Placental epithelial cell (primary cell): ENCODE data around the gene DNAJC25. TPM values are rescaled to one million over a fixed set of nuclear protein-coding genes. Genes with fewer than 3 reads are reported as not detected.

Experiments used
- total RNA-seq: library from RNA; depleted of rRNA; stranded (reverse); fragments of >200 nt; gene quantifications from 2 replicates; pipeline ENCODE4 v1.2.3, GENCODE V29; 2012

The DNAJC25 gene
- 6.3 and 9.8 TPM in 2 replicates for total RNA-seq

DNA sequence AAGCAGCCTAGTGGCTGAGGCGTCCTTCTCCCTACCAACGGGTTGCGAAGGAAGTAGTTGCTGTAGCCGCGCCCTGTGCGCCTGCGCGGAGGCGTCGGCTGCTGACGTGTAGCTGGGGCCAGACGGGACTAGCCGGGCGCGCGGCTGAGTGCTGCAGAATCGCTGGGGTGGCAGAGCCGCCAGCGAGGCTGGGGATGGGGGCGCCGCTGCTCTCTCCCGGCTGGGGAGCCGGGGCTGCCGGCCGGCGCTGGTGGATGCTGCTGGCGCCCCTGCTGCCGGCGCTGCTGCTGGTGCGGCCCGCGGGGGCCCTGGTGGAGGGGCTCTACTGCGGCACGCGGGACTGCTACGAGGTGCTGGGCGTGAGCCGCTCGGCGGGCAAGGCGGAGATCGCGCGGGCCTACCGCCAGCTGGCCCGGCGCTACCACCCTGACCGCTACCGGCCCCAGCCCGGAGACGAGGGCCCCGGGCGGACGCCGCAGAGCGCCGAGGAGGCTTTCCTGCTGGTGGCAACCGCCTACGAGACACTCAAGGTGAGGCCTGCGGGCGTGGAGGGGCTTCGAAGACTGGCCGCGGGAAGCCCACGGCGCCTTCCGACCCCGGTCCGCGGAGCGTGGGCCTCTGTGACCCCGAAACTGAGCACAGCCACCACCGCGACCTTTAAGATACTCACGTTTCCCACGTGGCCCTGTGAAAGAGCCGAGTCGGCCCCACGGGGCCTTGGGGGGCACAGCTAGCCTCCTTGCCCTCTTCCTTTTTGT, at the start of gene DNAJC25:
DNAJC25 (plus strand) TSS at position 121 of the 758 bp plus-strand sequence; CDS start at position 195, 74 bp downstream.

DNA sequence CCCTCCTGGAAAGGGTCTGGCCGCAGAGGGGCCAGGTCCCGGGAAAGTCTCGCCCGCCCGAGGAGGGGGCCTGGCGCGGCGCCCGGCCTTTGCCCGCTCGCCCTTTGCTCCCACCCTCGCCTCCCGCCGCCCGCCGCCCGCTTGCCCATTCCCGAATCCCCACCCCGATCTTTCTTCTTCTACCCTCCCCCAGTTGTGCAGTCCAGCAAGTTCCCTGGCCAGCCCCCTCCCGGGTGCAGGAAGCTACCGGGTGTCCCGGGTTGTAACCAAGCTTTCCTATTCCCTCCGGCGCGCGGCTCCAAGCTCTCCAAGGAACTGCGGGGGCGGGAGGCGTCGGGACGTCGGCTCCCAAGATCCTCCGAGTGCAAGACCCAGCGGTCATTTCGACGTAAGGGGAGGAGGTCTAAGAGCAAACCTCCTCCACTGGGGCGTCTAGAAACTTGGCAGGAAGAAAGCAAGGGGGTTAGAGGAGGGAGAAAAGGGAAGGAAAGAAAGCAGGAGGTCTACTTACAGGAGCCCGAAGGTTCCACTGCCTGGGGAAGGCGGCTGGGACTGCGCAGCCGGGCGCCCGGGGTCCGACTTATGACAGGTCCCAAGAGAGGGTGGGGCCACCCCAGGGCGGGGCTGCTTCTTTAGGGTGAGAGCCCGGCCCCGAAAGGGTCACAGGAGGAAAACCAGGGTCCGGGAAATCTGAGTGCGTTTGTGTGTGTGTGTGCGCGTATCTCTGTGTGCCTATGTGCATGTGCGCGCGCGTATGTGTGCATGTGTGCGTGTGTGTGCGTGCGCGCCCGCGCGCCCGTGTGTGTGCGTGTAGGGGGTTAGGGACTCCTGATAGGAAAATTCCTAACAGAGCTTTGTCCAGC, 31.8 kb upstream of the DNAJC25 start, which contains the start of gene PTGR1:
PTGR1 (minus strand) TSS at position 556 of the 863 bp plus-strand sequence. CDS start 2,225 bp downstream, outside the sequence.

GRCh38 chr9:111661150-111661801, 30.1 kb downstream of the DNAJC25 start, which contains the start of gene GNG10:
TSS of gene GNG10 (plus strand) at chr9:111661605. CDS start at chr9:111661635, 30 bp downstream.

Other genes starting within 250 kb of the DNAJC25 start
- 74.8 and 107 TPM in 2 replicates for gene ECPAS, start 147.0 kb upstream of the DNAJC25 start, total RNA-seq
- 0.79 and 1.4 TPM in 2 replicates for gene ZNF483, start 106.2 kb upstream of the DNAJC25 start, total RNA-seq
- 31.0 and 47.9 TPM in 2 replicates for gene PTGR1, start 31.7 kb upstream of the DNAJC25 start, total RNA-seq
- gene GNG10, start 30.3 kb downstream of the DNAJC25 start, total RNA-seq = 58.9 and 167 TPM in 2 replicates
- not detected in 2 replicates for gene SHOC1, start 163.6 kb downstream of the DNAJC25 start, total RNA-seq